Psoas muscle (tissue), 8 donors: ENCODE data around the gene RBKS. TPM values are rescaled to one million over a fixed set of nuclear protein-coding genes. Genes with fewer than 3 reads are reported as not detected.
A peak's percentile ranks its signal among the peaks of the same experiment; 100 is the strongest.
"Not testable (repeated sequence)": the region's sequence is repeated elsewhere in the genome, so short reads cannot be mapped to it uniquely, and the experiment has no call there.

Experiments used
- ATAC-seq, 4 donors: fragments of 200-7000 bp; cut with Tn5 transposase; one replicate each; pipeline ENCODE4 v1.9.1; 2020; ENCODE audit warnings: moderate library complexity in 3 of 4, mild to moderate bottlenecking in 2 of 4
- DNase-seq, 2 donors: peaks; one replicate each; pipeline ENCODE4 v3.0.0-alpha.2; 2020
- H3K27ac ChIP-seq: fragments of 200-600 bp; one replicate; pipeline ENCODE4 v1.8.0; 2022
- H3K27me3 ChIP-seq, 3 donors: fragments of 200-600 bp in 1 of 3; one replicate each; pipeline versions ENCODE4 v1.6.1 to v1.8.0; 2013 to 2022; ENCODE audit warnings: low read length in 2 of 3, mild to moderate bottlenecking in 2 of 3, moderate library complexity in 1 of 3; ENCODE audit not compliant: insufficient read depth in 3 of 3
- H3K36me3 ChIP-seq, 2 donors: fragments of 200-600 bp in 1 of 2; one replicate each; pipeline versions ENCODE4 v1.6.1 to v1.8.0; 2013 to 2022; ENCODE audit warnings: low read depth in 1 of 2, mild to moderate bottlenecking in 1 of 2, moderate library complexity in 1 of 2; ENCODE audit not compliant: insufficient read depth in 1 of 2
- H3K4me1 ChIP-seq: fragments of 200-600 bp; one replicate; pipeline ENCODE4 v1.8.0; 2022
- H3K4me3 ChIP-seq: fragments of 200-600 bp; one replicate; pipeline ENCODE4 v1.8.0; 2022; ENCODE audit warnings: mild to moderate bottlenecking
- H3K9me3 ChIP-seq: fragments of 200-600 bp; one replicate; pipeline ENCODE4 v1.8.0; 2022
- CTCF ChIP-seq: fragments of 200-600 bp; IDR thresholded peaks from one replicate; pipeline ENCODE4 v1.8.0; 2022; ENCODE audit warnings: antibody characterized with exemption
- WGBS, 3 donors: extraction: QIAGEN DNeasy Blood & Tissue Kit; methylation state at CpG; one replicate each; pipeline versions ENCODE4 v1.1.6 to v1.1.7; 2013; 5-methylcytosine and 5-hydroxymethylcytosine counted together
- intact Hi-C, 2 donors: fragments of 100-400 bp; cut with DNase I; formaldehyde crosslinking; loops; one replicate each; pipeline versions ENCODE4 v1.11.0 to v1.14.2; 2022
- polyA plus RNA-seq, 3 donors: library from polyadenylated mRNA; stranded (reverse); fragments of 200-250 nt; gene quantifications; one replicate each; pipeline ENCODE4 v1.2.3, GENCODE V29; 2013
- total RNA-seq, 4 donors: library from RNA; stranded (reverse); fragmentation: NEBNext Ultra II Directional in 2 of 4; extraction: Animal tissue kit (Norgen Biotek cat#: 25700) in 2 of 4; gene quantifications; one replicate each; pipeline versions ENCODE4 v1.2.1 to v1.2.4, GENCODE V29; 2021 to 2023
- donor health status: healthy with polysubstance abuse.
- donor health status: DM: no; HTN: no; CAD: no; lungs with moderate emphysema.
- donor health status: Bipolar disorder and iron deficiency.
- donor health status: healthy.
- donor health status: DM: yes; HTN: yes; CAD: no.
- donor health status: DM: no; HTN: no; CAD: no.
- donor health status: DM: no; HTN: no; CAD: no.
- donor health status: DM: yes; HTN: yes; CAD: no.

RBKS gene
- total and polyA plus RNA-seq, 7 donors: 3.5 to 7.3 (median 4.1) TPM

GRCh38 chr2:27754831-27755230 is 135.4 kb downstream of the RBKS start:
- no peak for DNase-seq
- ATAC-seq: no peak
- no peak for TF ChIP-seq CTCF
- Histone ChIP-seq H3K4me1 (peaks cover 7% of the 10 kb centered on the region), H3K9me3 (no peaks in the 10 kb centered on the region), H3K27ac (no peak overlapping the region), H3K27me3 (no peaks in the 10 kb centered on the region), H3K36me3 (no peaks in the 10 kb centered on the region), H3K4me3 (no peak overlapping the region)
- 90 to 96% (median 91%) methylated on average over 5 of the region's 5 CpGs for WGBS, 3 donors
- intact Hi-C loops: loop anchor here (2.0 to 5.0 kb wide), 2 partner anchors 697 to 698 kb away; no protein-coding TSS in a partner anchor

DNA sequence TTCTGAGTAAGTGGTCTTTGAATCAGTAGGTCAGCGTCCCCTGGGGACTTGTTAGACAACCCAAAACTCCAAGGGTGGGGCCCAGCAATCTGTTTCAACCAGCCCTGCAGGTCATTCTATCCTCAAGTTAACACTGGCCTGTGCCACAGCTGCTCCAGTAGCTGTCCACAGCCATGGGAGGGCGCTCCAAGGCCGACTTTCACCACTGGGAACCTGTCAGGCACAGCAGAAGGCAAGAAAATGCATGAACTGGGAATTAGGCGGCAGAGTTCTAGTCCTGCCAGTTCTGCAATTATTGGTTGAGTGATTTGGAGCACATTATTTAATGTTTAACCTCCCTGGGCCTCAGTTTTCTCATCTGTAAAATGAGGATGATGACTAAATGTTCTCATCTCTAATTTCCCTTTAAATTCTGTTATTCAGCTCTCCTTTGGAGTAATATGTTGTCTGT is 136.0 kb downstream of the RBKS start:
- ATAC-seq: peak; percentile 88 to 95 (median 93)

DNA sequence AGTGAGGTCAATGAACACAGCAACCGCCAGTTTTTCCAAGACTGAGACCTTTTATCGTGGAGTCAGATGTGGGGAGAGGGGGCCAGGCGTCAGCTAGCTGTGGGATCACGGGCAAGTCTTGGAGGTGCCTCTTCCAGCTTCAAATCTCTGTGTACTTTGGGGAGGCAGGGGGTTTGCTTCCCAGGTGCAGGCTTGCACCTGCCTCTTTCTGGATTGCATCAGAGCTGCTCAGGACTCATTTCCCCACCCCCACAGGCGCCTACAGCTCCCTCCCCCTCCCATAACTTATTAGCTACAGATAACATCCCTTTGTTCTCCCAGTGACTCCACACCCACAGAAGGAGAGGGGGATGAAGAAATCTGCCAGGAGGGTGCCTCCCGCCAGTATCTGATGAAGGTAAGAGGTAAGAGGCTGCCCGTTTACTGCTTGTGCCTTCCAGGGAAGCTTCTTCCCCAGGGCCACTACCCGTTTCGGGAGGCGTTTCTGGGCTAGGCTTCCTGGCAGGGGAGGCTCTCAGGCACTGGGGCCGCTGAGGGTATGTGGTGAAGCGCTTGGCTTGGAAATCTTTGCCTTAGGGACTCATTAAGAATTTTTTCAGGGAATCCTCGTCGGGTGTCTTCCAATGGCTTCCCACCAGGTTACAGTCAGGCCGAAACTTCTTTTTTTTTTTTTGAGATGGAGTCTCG is 137.5 kb downstream of the RBKS start:
- 76 to 82% (median 79%) methylated on average over 16 of the region's 16 CpGs for WGBS, 3 donors
- intact Hi-C loops: loop anchor here in 1 of 2 donors (5.0 kb wide), 1 partner anchor 700 kb away; no protein-coding TSS in a partner anchor
- ATAC-seq: no peak

More for the DNA sequence above, 136.0 kb downstream of the RBKS start:
- no peaks in the 10 kb centered on the region for H3K36me3 ChIP-seq
- peak; percentile 84 for TF ChIP-seq CTCF
- WGBS, 3 donors: 28 to 39% (median 32%) methylated on average over 4 of the region's 4 CpGs
- H3K27me3 ChIP-seq: no peaks in the 10 kb centered on the region
- peaks cover 5% of the 10 kb centered on the region for H3K4me1 ChIP-seq
- DNase-seq: peak; percentile 81 to 90
- H3K4me3 ChIP-seq: no peak overlapping the region
- intact Hi-C loops: loop anchor here (2.0 to 5.0 kb wide), 2 partner anchors 698 to 699 kb away; no protein-coding TSS in a partner anchor
- no peaks in the 10 kb centered on the region for H3K9me3 ChIP-seq
- H3K27ac ChIP-seq: no peak overlapping the region

DNA sequence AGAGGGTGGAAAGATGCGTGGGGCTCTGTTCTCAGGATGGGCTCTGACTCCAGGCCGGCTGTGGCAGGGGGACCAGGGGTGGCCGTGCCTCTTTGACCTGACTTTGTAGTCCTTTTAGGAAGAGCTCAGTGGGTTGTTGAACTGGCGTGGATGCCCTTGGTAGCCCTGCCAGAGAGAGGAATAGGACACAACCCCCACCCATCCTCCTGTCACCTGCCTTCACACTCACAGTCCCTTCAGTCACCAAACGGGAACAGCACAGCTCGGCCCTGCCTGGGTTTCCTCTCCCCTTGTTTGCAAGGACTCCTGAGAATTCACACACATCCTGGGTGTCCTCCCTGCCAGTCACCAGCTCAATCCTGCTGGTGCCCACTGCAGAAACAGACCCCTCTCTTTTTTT is 138.8 kb downstream of the RBKS start:
- H3K27me3 ChIP-seq: no peaks in the 10 kb centered on the region
- WGBS, 3 donors: 90 to 95% (median 94%) methylated on average over 6 of the region's 6 CpGs
- H3K9me3 ChIP-seq: no peaks in the 10 kb centered on the region
- no peak for TF ChIP-seq CTCF
- H3K4me3 ChIP-seq: no peak overlapping the region
- ATAC-seq (no peak), DNase-seq (no peak)
- H3K36me3 ChIP-seq: no peaks in the 10 kb centered on the region
- no peak overlapping the region for H3K27ac ChIP-seq
- no peaks in the 10 kb centered on the region for H3K4me1 ChIP-seq
- intact Hi-C loops: loop anchor here in 1 of 2 donors (5.0 kb wide), 1 partner anchor 701 kb away; no protein-coding TSS in a partner anchor

More for the DNA sequence above, 137.5 kb downstream of the RBKS start:
- TF ChIP-seq CTCF: no peak
- no peak overlapping the region for H3K27ac ChIP-seq
- DNase-seq: no peak
- no peaks in the 10 kb centered on the region for H3K36me3 ChIP-seq
- no peak overlapping the region for H3K4me3 ChIP-seq
- no peaks in the 10 kb centered on the region for H3K9me3 ChIP-seq
- H3K4me1 ChIP-seq: peaks cover 3% of the 10 kb centered on the region
- no peaks in the 10 kb centered on the region for H3K27me3 ChIP-seq

- H3K9me3 ChIP-seq, H3K27me3 ChIP-seq, intact Hi-C loops, ATAC-seq, DNase-seq, H3K4me1 ChIP-seq, H3K36me3 ChIP-seq, H3K27ac ChIP-seq, H3K4me3 ChIP-seq: not testable (repeated sequence)
- WGBS, 3 donors: 85 to 91% (median 87%) methylated on average over 2 of the region's 2 CpGs
Measured at GRCh38 chr2:27748803-27749554, 141.2 kb downstream of the RBKS start.
